DOHH2 (cell line): ENCODE results near the gene SLC9A1.

Experiments used
- CTCF ChIP-seq: fragments of 200-600 bp; sonication (generic); IDR thresholded peaks from one replicate; pipeline ENCODE4 v1.5.1; 2014; ENCODE audit warnings: antibody characterized with exemption, mild to moderate bottlenecking, low read depth, low read length; ENCODE audit not compliant: poor library complexity, severe bottlenecking
- EZH2phosphoT487 ChIP-seq: fragments of 200-600 bp; sonication (generic); IDR thresholded peaks from 2 replicates; pipeline ENCODE4 v1.6.1; 2017; ENCODE audit warnings: borderline replicate concordance, mild to moderate bottlenecking, antibody characterized with exemption, low read length, moderate library complexity, mixed read lengths

GRCh38 chr1:27176323-27176722 lies 21.4 kb upstream of the SLC9A1 start:
- no peak for TF ChIP-seq CTCF
- no peak for TF ChIP-seq EZH2phosphoT487
